GM23248 (cell line): ENCODE measurements around the gene FABP7.

ENCODE experiments used
- EZH2 ChIP-seq: fragments of 200-600 bp; sonication (generic); IDR thresholded peaks from 2 replicates; pipeline ENCODE4 v1.6.1; 2018; ENCODE audit warnings: antibody characterized with exemption, mild to moderate bottlenecking; ENCODE audit not compliant: insufficient read depth, poor library complexity, severe bottlenecking
- EZH2phosphoT487 ChIP-seq: fragments of 200-600 bp; sonication (generic); IDR thresholded peaks from 2 replicates; pipeline ENCODE4 v1.6.1; 2018; ENCODE audit warnings: antibody characterized with exemption, moderate library complexity, mild to moderate bottlenecking, low read depth; ENCODE audit not compliant: insufficient read depth

- TF ChIP-seq EZH2 (no peak), EZH2phosphoT487 (no peak)
Measured at GRCh38 chr6:122740091-122740490, 39.4 kb upstream of the FABP7 start.
